DOHH2 (cell line): ENCODE results near the gene SKAP1.
A peak's percentile ranks its signal among the peaks of the same experiment; 100 is the strongest.

Source experiments
- H3F3A ChIP-seq: fragments of 200-600 bp; sonication (generic), shearing (Covaris generic); 2 replicates; pipeline ENCODE4 v1.6.0; 2016; ENCODE audit warnings: antibody characterized with exemption, mild to moderate bottlenecking; ENCODE audit not compliant: control insufficient read depth, insufficient read depth
- H3K27ac ChIP-seq: fragments of 200-600 bp; sonication (generic); 2 replicates; pipeline ENCODE4 v1.5.1; 2014; ENCODE audit warnings: low read depth, mild to moderate bottlenecking, low read length, moderate library complexity
- H3K27me3 ChIP-seq: fragments of 200-600 bp; sonication (generic); 2 replicates; pipeline ENCODE4 v1.6.1; 2014; ENCODE audit warnings: mild to moderate bottlenecking, low read length, mixed read lengths; ENCODE audit not compliant: control insufficient read depth
- H3K36me3 ChIP-seq: fragments of 200-600 bp; sonication (generic); 2 replicates; pipeline ENCODE4 v1.6.1; 2014; ENCODE audit warnings: mild to moderate bottlenecking, low read length, moderate library complexity, mixed read lengths; ENCODE audit not compliant: control insufficient read depth
- H3K4me1 ChIP-seq: fragments of 200-600 bp; sonication (generic); 2 replicates; pipeline ENCODE4 v1.6.1; 2014; ENCODE audit warnings: mild to moderate bottlenecking, low read length, mixed read lengths; ENCODE audit not compliant: control insufficient read depth
- H3K4me2 ChIP-seq: fragments of 200-600 bp; sonication (generic); 2 replicates; pipeline ENCODE4 v1.6.0; 2014; ENCODE audit warnings: mild to moderate bottlenecking, low read length, moderate library complexity
- H3K4me3 ChIP-seq: fragments of 200-600 bp; sonication (generic); 2 replicates; pipeline ENCODE4 v1.5.1; 2014; ENCODE audit warnings: mild to moderate bottlenecking, low read length, mixed read lengths
- H3K79me2 ChIP-seq: fragments of 200-600 bp; sonication (generic); 2 replicates; pipeline ENCODE4 v1.6.1; 2014; ENCODE audit warnings: mild to moderate bottlenecking, low read length, mixed read lengths; ENCODE audit not compliant: control insufficient read depth
- H3K9me2 ChIP-seq: fragments of 200-600 bp; sonication (generic); replicated peaks from 2 replicates; pipeline ENCODE4 v1.6.1; 2014; ENCODE audit warnings: mild to moderate bottlenecking, low read length, mixed read lengths; ENCODE audit not compliant: control insufficient read depth
- H3K9me3 ChIP-seq: fragments of 200-600 bp; sonication (generic); 2 replicates; pipeline ENCODE4 v1.6.1; 2014; ENCODE audit warnings: antibody characterized with exemption, low read length, mixed read lengths; ENCODE audit not compliant: control insufficient read depth, insufficient read depth
- H4K20me1 ChIP-seq: fragments of 200-600 bp; sonication (generic); 2 replicates; pipeline ENCODE4 v1.6.0; 2014; ENCODE audit warnings: low read depth, mild to moderate bottlenecking, antibody characterized with exemption, low read length, moderate library complexity; ENCODE audit not compliant: control insufficient read depth, insufficient read depth
- CTCF ChIP-seq: fragments of 200-600 bp; sonication (generic); IDR thresholded peaks from one replicate; pipeline ENCODE4 v1.5.1; 2014; ENCODE audit warnings: antibody characterized with exemption, mild to moderate bottlenecking, low read depth, low read length; ENCODE audit not compliant: poor library complexity, severe bottlenecking
- EZH2phosphoT487 ChIP-seq: fragments of 200-600 bp; sonication (generic); IDR thresholded peaks from 2 replicates; pipeline ENCODE4 v1.6.1; 2017; ENCODE audit warnings: borderline replicate concordance, mild to moderate bottlenecking, antibody characterized with exemption, low read length, moderate library complexity, mixed read lengths

SKAP1 gene

GRCh38 chr17:48445248-48445620, 15.2 kb upstream of the SKAP1 start:
- peaks cover 18% of the 10 kb centered on the region for H3K27me3 ChIP-seq
- H3K79me2 ChIP-seq: no peaks in the 10 kb centered on the region
- peaks cover 5% of the 10 kb centered on the region; the same call in 1 of the 2 replicates for H3F3A ChIP-seq
- no peak overlapping the region for H3K4me3 ChIP-seq
- peak overlapping the region; percentile 24; the same call in 1 of the 2 replicates for H3K4me2 ChIP-seq
- H3K4me1 ChIP-seq: peaks cover 47% of the 10 kb centered on the region
- no peaks in the 10 kb centered on the region for H4K20me1 ChIP-seq
- H3K27ac ChIP-seq: no peak overlapping the region
- H3K36me3 ChIP-seq: no peaks in the 10 kb centered on the region
- TF ChIP-seq EZH2phosphoT487 (no peak), CTCF (no peak)
- H3K9me2 ChIP-seq: no peaks in the 10 kb centered on the region
- H3K9me3 ChIP-seq: no peaks in the 10 kb centered on the region

GRCh38 chr17:48444516-48445247, 14.7 kb upstream of the SKAP1 start:
- peaks cover 18% of the 10 kb centered on the region for H3K27me3 ChIP-seq
- H3K4me2 ChIP-seq: peak overlapping the region; percentile 24
- H3K27ac ChIP-seq: no peak overlapping the region

GRCh38 chr17:48443712-48444111, 13.7 kb upstream of the SKAP1 start:
- peaks cover 27% of the 10 kb centered on the region for H3K27me3 ChIP-seq
- H3K36me3 ChIP-seq: no peaks in the 10 kb centered on the region
- no peak overlapping the region for H3K4me2 ChIP-seq
- no peak overlapping the region for H3K4me3 ChIP-seq
- H3K79me2 ChIP-seq: no peaks in the 10 kb centered on the region
- H3K9me2 ChIP-seq: no peaks in the 10 kb centered on the region
- H3K4me1 ChIP-seq: peaks cover 53% of the 10 kb centered on the region
- no peak overlapping the region for H3K27ac ChIP-seq
- TF ChIP-seq CTCF (no peak), EZH2phosphoT487 (no peak)
- no peaks in the 10 kb centered on the region for H4K20me1 ChIP-seq
- peaks cover 5% of the 10 kb centered on the region; the same call in 1 of the 2 replicates for H3F3A ChIP-seq
- no peaks in the 10 kb centered on the region for H3K9me3 ChIP-seq

More at GRCh38 chr17:48444516-48445247, 14.7 kb upstream of the SKAP1 start:
- Histone ChIP-seq H3K4me1 (peaks cover 51% of the 10 kb centered on the region), H3K9me2 (no peaks in the 10 kb centered on the region), H3K79me2 (no peaks in the 10 kb centered on the region), H3K36me3 (no peaks in the 10 kb centered on the region), H3F3A (peaks cover 5% of the 10 kb centered on the region; the same call in 1 of the 2 replicates), H3K9me3 (no peaks in the 10 kb centered on the region), H4K20me1 (no peaks in the 10 kb centered on the region), H3K4me3 (no peak overlapping the region)
- TF ChIP-seq CTCF: no peak
